HepG2 (cell line): Measurements from ENCODE around the gene ERBB3. TPM values are rescaled to one million over a fixed set of nuclear protein-coding genes. Genes with fewer than 3 reads are reported as not detected.

ENCODE experiments used
- E2F2 ChIP-seq: sonication (generic); formaldehyde crosslinking; IDR thresholded peaks from 2 replicates; pipeline ENCODE4 v1.4.0; 2020; ENCODE audit warnings: missing genetic modification reagents, borderline replicate concordance
- EEA1 ChIP-seq: sonication (generic); formaldehyde crosslinking; IDR thresholded peaks from 2 replicates; pipeline ENCODE4 v1.5.1; 2020; ENCODE audit warnings: mild to moderate bottlenecking, missing genetic modification reagents, borderline replicate concordance
- EP300 ChIP-seq, 3 experiments: sonication (generic) in 1 of 3; formaldehyde crosslinking in 1 of 3; IDR thresholded peaks; 2 replicates each; pipeline versions ENCODE4 v1.5.1 to v1.6.1; 2011 to 2020; ENCODE audit warnings: low read depth in 2 of 3, low read length in 2 of 3, borderline replicate concordance in 1 of 3, improper control_type of control experiment in 1 of 3, mild to moderate bottlenecking in 1 of 3, missing genetic modification reagents in 1 of 3, moderate library complexity in 1 of 3
- ETS1 ChIP-seq: sonication (generic); formaldehyde crosslinking; IDR thresholded peaks from 2 replicates; pipeline ENCODE4 v1.4.0; 2020; ENCODE audit warnings: missing genetic modification reagents
- FOXM1 ChIP-seq: sonication (generic); formaldehyde crosslinking; IDR thresholded peaks from 2 replicates; pipeline ENCODE4 v1.5.0; 2020; ENCODE audit warnings: missing genetic modification reagents
- GPN1 ChIP-seq: sonication (generic); formaldehyde crosslinking; IDR thresholded peaks from 2 replicates; pipeline ENCODE4 v1.5.1; 2020; ENCODE audit warnings: missing genetic modification reagents, borderline replicate concordance
- HOXA5 ChIP-seq: sonication (generic); formaldehyde crosslinking; IDR thresholded peaks from 2 replicates; pipeline ENCODE4 v1.4.0; 2020; ENCODE audit warnings: missing genetic modification reagents
- ISX ChIP-seq: sonication (generic); formaldehyde crosslinking; conservative IDR thresholded peaks from 2 replicates; pipeline ENCODE4 v1.5.0; 2020; ENCODE audit warnings: missing genetic modification reagents
- KAT7 ChIP-seq: IDR thresholded peaks from 2 replicates; pipeline ENCODE4 v1.6.1; 2018; ENCODE audit warnings: borderline replicate concordance, missing compliant biosample characterization
- KMT2A ChIP-seq: sonication (generic); formaldehyde crosslinking; IDR thresholded peaks from 2 replicates; pipeline ENCODE4 v1.4.0; 2020; ENCODE audit warnings: missing genetic modification reagents
- MAF1 ChIP-seq: sonication (generic); formaldehyde crosslinking; IDR thresholded peaks from 2 replicates; pipeline ENCODE4 v1.5.0; 2020; ENCODE audit warnings: missing genetic modification reagents, borderline replicate concordance
- SMARCC2 ChIP-seq: fragments of 450-650 bp; IDR thresholded peaks from 2 replicates; pipeline ENCODE4 v1.6.1; 2017; ENCODE audit warnings: antibody characterized with exemption, mild to moderate bottlenecking
- TCF7L2 ChIP-seq: IDR thresholded peaks from 2 replicates; pipeline ENCODE4 v1.6.1; 2011; ENCODE audit warnings: mild to moderate bottlenecking, low read depth, low read length, moderate library complexity
- TRIM24 ChIP-seq: sonication (generic); formaldehyde crosslinking; IDR thresholded peaks from 2 replicates; pipeline ENCODE4 v1.8.0; 2022; ENCODE audit warnings: mild to moderate bottlenecking, missing genetic modification reagents
- UBTF ChIP-seq: sonication (generic); formaldehyde crosslinking; IDR thresholded peaks from 2 replicates; pipeline ENCODE4 v1.4.0; 2020; ENCODE audit warnings: mild to moderate bottlenecking, missing genetic modification reagents
- ZNF501 ChIP-seq: sonication (generic); formaldehyde crosslinking; IDR thresholded peaks from 2 replicates; pipeline ENCODE4 v1.5.1; 2020; ENCODE audit warnings: mild to moderate bottlenecking, moderate library complexity, missing genetic modification reagents
- ZNF512B ChIP-seq: sonication (generic); formaldehyde crosslinking; IDR thresholded peaks from 2 replicates; pipeline ENCODE4 v1.5.1; 2020; ENCODE audit warnings: missing genetic modification reagents, mild to moderate bottlenecking, borderline replicate concordance
- ZNF580 ChIP-seq: IDR thresholded peaks from 2 replicates; pipeline ENCODE4 v1.6.1; 2016; ENCODE audit warnings: low read depth, borderline replicate concordance
- ZNF678 ChIP-seq: sonication (generic); formaldehyde crosslinking; IDR thresholded peaks from 2 replicates; pipeline ENCODE4 v1.4.0; 2020; ENCODE audit warnings: mild to moderate bottlenecking, missing genetic modification reagents
- polyA plus RNA-seq, 8 experiments: library from polyadenylated mRNA; depleted of rRNA in 3 of 8; stranded (reverse) in 7 of 8; unstranded in 1 of 8; fragments of >200 nt; fragmentation: Illumina TruSeq in 4 of 8; extraction: Trizol in 4 of 8; gene quantifications; 2 replicates each; pipeline versions ENCODE4 v1.2.1 to v1.2.3, GENCODE V29; 2011 to 2016; ENCODE audit warnings: low read depth in 4 of 8, missing spikeins in 1 of 8, mixed read lengths in 1 of 8; ENCODE audit not compliant: insufficient read depth in 1 of 8
- total RNA-seq, 5 experiments: library from RNA; depleted of rRNA; stranded (reverse); fragments of >200 nt; fragmentation: Illumina TruSeq; extraction: Trizol; gene quantifications; 2 replicates each; pipeline ENCODE4 v1.2.3, GENCODE V29; 2016; ENCODE audit warnings: low read depth in 1 of 5

The ERBB3 gene
- total and polyA plus RNA-seq, 2 of the 13 experiments (the other 11 are each of a cell fraction or from before 2014, with no cell fraction given), result 93.6 to 358 TPM

GRCh38 chr12:56117778-56118687 is 38.1 kb downstream of the ERBB3 start, which contains the start of gene ZC3H10 (continued):
- TF ChIP-seq ZNF501 (CRISPR knock-in tag) (peak; percentile 80), TRIM24 (CRISPR knock-in tag) (no peak), UBTF (CRISPR knock-in tag) (peak; percentile 85), ZNF512B (CRISPR knock-in tag) (no peak), KMT2A (CRISPR knock-in tag) (peak; percentile 3; the same call in 1 of the 2 replicates), SMARCC2 (no peak), EP300 (IDR thresholded peaks at IDR 0.05; ENCODE audit: low read depth in 2 of 2, low read length in 2 of 2) (peak in 1 of 2 experiments; percentile 73; a peak in 3 of 4 replicates), EP300 (CRISPR knock-in tag; IDR thresholded peaks at IDR 0.05; ENCODE audit: borderline replicate concordance) (peak; percentile 57; the same call in 1 of the 2 replicates), TCF7L2 (no peak), MAF1 (CRISPR knock-in tag) (no peak), HOXA5 (CRISPR knock-in tag) (peak; percentile 57; the same call in 1 of the 2 replicates), KAT7 (CRISPR knock-in tag) (peak; percentile 79; the same call in 1 of the 2 replicates), ETS1 (no peak), GPN1 (no peak), ISX (CRISPR knock-in tag) (no peak), EEA1 (CRISPR knock-in tag) (0 out of 2 replicates have a peak, but pooled peaks have one; percentile 60), ZNF678 (CRISPR knock-in tag) (no peak), FOXM1 (CRISPR knock-in tag) (no peak), ZNF580 (CRISPR knock-in tag) (peak; percentile 89; the same call in 1 of the 2 replicates), E2F2 (CRISPR knock-in tag) (0 out of 2 replicates have a peak, but pooled peaks have one; percentile 43)
